Thyroid gland (tissue), 4 donors: ENCODE results near the gene POLE2.

Experiments used
- CTCF ChIP-seq, 6 experiments: fragments of 200-600 bp in 3 of 6; fragments of 450-650 bp in 3 of 6; sonication (generic) in 3 of 6; IDR thresholded peaks; one replicate each; pipeline ENCODE4 v1.5.1; 2016 to 2019; ENCODE audit warnings: antibody characterized with exemption in 6 of 6, mild to moderate bottlenecking in 2 of 6, inconsistent platforms in 1 of 6, moderate library complexity in 1 of 6
- POLR2A ChIP-seq, 2 donors: fragments of 450-650 bp; IDR thresholded peaks; one replicate each; pipeline ENCODE4 v1.6.1; 2017; ENCODE audit warnings: antibody characterized with exemption in 2 of 2, mild to moderate bottlenecking in 2 of 2, moderate library complexity in 1 of 2

GRCh38 chr14:49659526-49660455, 28.2 kb downstream of the POLE2 start:
- no peak for TF ChIP-seq POLR2A (IDR thresholded peaks at IDR 0.05)
- no peak for TF ChIP-seq CTCF (IDR thresholded peaks at IDR 0.05)
